ENCODE results near the gene LIN54.

GRCh38 chr4:82954212-82954611, 56.4 kb downstream of the LIN54 start:
- TF ChIP-seq CTCF (conservative IDR thresholded peaks at IDR 0.05 in 1 of 2, IDR thresholded peaks at IDR 0.05 in 1 of 2; ENCODE audit: extremely low read depth in 1 of 2, insufficient read depth in 1 of 2, low read depth in 1 of 2, low read length in 2 of 2) (no peak), EZH2 (IDR thresholded peaks at IDR 0.05; ENCODE audit: borderline replicate concordance, low read length) (no peak)
